DMS 273 (cell line): ENCODE data around the gene RTEL1.
"Not testable (repeated sequence)": the region's sequence is repeated elsewhere in the genome, so short reads cannot be mapped to it uniquely, and the experiment has no call there.

Source experiments
- DNase-seq: peaks from one replicate; lab custom pipeline; 2025; ENCODE audit not compliant: unreplicated experiment; lab: John Stamatoyannopoulos, UW

The RTEL1 gene

DNA sequence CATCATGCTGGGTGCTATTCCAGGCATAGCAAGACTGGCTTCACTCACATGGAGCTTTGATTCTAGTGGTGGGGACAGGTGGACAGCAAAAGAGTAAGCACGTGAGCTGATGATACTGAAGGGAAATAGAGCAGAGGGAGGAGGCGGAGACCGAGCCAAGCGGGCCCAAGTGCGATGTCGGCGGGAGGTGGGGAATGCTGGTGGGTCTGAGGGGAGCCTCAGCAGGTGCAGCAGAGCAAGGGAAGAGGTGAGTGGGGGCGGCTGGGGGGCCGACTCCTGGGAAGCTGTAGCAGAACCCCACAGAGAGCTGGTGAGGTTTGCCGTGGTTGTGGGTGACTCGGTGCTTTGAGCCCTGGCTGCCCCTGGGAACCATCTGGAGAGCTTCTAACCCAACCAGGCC lies 10.2 kb downstream of the RTEL1 start:
- no peak for DNase-seq

DNA sequence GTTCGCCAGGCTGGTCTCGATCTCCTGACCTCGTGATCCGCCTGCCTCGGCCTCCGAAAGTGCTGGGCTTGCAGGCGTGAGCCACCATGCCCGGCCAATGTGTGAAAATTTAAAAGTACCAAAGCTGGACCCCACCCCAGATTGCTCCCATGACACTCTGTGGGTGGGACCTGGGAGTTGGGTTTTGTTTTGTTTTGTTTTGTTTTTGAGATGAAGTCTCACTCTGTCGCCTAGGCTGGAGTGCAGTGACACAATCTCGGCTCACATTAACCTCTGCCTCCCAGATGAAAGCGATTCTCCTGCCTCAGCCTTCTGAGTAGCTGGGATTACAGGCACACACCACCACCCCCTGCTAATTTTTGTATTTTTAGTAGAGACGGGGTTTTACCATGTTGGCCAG lies 13.6 kb downstream of the RTEL1 start:
- DNase-seq, result not testable (repeated sequence)

DNA sequence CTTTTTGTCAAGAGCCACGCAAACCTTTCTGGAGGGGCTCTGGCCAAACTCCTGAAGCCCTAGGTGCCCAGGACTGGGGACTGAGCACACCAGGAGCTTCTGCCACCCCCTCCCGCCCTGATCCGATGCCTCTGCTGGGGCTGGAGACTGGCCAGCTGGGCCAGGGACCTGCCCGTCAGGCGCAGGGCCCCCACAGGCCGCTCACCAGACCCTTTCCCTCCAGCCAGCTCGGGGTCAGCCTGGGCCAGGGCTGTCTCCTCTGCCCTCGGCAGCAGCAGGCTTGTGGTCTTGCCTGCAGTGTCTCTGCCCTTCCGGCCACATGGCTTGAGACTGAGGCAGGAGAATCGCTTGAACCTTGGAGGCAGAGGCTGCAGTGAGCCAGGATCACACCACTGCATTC lies 14.6 kb downstream of the RTEL1 start:
- no peak for DNase-seq

DNA sequence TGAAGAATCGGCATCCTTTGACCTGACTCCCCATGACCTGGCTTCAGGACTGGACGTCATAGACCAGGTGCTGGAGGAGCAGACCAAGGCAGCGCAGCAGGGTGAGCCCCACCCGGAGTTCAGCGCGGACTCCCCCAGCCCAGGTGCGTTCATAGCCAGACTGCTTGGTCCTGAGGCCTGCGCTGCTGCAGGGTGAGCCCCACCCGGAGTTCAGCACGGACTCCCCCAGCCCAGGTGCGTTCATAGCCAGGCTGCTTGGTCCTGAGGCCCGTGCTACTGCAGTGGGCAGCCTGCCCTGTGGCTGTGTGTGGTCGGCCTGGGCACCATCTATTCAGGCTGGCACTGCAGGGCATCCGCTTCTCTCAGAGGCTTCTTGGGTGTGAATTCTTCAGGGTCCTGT lies 15.8 kb downstream of the RTEL1 start:
- DNase-seq, result no peak

DNA sequence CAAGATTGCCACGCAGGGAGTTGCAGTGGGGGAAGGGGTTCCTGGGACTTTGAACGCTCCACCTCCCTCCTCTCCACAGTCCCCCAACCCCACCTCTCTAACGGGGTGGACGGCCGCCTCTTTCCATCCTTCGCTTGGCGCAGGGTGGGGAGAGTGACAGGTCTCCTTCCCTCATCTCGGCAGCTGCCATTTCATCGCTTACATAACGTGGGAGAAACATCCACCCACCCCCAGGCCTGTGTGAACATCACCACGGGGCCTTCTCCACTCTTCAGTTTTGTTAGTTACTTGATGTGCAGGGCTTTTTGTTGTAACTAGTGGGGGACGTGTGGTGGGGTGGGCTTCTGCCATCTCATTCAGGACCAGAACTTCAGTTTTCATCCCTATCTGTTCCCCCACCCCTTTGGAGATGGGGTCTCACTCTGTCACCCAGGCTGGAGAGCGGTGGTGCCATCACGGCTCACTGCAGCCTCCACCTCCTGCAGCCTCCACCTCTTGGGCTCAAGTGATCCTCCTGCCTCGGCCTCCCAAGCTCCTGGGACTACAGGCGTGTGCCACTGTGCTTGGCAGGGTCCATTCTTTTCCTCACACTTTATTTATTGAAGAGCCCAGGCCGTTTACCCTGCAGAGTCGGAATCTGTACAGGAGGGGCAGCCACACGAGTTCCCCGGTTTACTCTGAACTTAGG lies 17.7 kb downstream of the RTEL1 start:
- DNase-seq, result no peak

DNA sequence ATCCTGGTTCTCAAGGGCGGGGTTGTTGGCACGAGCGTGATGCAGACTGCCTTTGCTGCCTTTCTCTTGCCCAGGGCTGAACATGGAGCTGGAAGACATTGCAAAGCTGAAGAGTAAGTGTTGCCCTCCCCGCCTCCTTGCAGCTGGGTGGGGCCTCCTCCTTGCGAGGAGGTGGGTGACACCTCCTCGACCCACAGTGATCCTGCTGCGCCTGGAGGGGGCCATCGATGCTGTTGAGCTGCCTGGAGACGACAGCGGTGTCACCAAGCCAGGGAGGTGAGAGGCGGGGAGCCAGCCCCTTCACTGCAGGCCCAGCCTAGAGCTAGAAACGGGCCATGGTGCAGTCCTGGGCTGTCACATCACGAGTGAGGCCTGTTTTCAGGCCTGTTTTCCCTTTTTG lies 20.0 kb downstream of the RTEL1 start:
- DNase-seq, result no peak

DNA sequence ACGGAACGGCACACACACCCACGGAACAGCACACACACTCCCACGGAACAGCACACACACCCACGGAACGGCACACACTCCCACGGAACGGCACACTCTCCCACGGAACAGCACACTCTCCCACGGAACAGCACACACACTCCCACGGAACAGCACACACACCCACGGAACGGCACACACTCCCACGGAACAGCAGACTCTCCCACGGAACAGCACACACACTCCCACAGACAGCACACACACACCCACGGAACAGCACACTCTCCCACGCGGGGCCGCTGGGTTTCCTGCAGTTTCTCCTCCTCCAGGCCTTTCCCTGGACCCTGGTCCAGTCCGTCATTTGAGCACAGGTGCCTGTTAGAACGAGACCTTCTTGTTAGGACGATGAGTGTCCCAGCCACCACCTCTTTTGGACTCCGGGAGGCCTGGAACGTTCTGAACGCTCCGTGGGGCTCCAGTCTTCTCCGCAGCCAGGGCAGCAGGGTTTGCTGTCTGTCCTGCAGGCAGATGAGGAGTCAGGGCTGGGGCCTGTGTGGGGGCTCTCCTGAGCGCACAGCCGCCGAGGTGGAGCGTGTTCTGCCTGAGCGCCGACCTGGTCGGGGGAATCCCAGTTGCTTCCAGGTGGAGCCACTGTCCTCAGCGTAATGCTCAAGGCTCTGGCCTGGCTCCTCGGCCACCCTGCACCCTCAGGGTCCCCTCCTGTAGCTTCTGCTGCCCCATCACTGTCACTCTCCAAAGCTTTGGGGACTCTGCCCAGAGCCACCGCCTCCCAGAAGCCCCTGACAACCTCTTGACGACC lies 20.8 kb downstream of the RTEL1 start:
- DNase-seq, result no peak

DNA sequence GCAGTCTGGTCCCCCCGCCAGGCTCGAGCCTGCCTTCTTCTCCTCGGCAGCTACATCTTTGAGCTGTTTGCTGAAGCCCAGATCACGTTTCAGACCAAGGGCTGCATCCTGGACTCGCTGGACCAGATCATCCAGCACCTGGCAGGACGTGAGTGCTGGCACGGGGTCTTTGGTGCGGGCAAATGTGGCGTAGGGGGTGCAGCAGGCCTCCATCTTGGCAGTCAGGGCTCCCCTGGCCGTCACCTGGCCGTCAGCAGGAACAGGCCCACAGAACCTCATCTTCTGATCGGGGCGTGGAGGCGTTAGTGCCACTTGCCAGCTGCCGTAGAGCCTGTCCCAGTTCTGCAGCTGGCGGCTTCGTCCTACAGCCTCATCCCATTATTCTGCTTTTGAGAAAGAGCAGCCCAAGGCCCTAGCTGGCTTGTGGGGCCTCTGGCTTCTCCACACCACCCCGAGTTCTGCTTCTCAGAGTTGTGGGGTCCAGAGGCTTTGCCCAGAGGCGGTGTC lies 21.7 kb downstream of the RTEL1 start:
- DNase-seq, result no peak

DNA sequence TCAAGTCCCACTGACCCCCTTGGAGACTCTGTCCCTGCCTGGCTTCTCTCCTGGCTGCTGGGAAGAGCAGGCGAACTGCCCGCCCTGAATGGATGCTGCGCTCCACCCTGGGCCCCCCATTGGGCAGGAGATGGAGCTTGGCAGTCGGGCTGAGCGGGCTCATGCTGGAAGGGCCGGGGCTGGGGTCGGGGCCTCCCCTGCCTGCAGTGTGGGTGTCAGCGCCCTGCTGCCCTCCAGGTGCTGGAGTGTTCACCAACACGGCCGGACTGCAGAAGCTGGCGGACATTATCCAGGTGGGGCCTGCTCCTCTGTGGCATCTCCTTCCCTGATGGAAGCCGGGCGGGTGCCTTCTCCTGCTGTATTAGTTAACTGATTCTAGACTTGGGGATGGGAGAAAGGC lies 22.3 kb downstream of the RTEL1 start:
- no peak for DNase-seq

DNA sequence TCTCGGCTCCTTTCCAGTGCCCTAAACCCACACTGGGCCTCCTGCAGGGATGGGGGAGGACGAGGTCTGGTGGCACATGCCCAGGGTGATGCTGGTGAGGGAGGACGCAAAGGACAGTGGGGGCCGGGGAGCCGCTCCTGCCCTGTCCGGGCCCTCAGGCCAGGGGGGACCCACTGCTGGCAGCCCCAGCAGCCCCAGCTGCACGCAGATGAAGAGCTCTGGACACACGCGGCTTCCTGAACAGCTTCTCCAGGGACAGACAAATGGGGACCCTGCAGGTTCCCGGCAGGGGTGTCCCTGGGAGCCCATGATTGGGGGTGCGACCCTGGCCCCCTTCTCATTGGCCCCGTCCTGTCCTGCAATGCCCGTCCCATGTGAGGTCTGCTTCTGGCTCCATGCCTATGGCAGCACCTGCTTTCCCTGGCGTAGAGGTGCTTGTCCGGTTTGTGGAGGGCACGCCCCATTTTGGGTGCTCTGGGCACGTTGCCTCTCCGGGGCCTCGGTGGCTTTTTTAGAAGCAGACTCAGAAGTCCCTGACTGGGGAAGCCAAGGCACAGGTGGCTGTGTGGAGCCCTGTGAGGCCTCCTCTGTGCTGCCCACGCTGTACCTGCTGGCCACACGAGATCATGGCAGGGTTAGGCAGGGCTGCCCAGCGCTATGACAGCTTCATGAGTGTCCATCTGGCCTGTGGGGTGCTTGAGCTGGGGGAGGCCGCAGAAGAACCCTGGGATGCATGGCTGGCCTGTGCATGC lies 22.9 kb downstream of the RTEL1 start:
- no peak for DNase-seq

DNA sequence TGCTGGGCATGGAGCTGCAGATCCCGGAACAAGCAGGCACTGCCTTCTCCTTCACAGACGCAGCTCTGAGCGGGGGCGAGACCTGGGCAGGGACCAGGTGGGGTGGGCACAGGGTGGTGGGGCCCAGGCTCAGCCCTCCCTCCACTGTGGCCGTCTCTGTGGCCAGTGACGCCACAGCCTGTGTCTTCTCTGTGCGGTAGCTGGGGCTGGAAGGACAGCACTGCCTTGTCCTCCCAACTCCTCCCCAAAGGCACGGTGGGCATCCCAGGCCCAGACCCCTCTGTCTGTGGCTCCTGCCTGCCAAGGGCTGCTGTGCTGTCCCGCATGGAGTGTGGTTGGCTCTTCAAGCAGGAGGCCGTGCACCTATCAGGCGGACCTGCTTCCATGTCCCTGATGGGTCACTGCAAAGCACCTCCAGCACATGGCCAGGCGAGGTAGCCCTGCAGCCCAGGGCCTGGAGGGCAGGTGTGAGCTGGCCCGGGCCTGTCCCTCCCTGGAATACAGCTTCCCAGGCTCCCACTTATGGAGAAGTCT lies 23.6 kb downstream of the RTEL1 start:
- no peak for DNase-seq

DNA sequence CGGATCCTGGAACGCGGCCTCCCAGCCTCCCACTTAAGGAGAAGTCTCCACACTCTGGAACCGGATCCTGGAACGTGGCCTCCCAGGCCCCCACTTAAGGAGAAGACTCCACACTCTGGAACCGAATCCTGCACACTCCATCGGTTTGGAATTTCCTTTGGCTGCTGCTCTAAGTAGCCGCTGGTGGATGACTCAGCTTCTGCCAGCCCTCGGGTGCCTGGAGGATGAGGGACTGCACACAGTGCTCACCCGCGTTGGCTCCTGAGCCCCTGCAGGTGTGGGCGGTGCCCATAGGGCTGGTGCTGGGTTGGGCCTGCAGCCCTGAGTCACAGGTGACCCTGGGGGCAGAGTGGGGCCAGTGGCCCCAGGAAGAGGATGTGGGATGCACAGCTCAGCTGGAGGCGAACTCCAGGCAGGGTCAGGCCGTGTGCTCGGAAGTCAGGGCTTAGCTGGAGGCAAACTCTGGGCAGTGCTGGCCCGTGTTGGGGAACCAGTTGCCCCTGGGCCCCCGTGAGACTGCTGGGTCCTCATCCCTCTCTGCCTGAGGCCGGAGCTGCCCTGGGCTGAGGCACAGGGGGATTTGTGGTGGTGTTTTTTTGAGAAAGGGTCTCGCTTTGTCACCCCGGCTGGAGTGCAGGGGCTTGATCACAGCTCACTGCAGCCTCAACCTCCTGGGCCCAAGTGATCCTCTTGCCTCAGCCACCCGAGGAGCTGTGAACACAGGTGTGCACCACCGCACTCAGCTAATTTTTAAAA lies 24.4 kb downstream of the RTEL1 start:
- no peak for DNase-seq

DNA sequence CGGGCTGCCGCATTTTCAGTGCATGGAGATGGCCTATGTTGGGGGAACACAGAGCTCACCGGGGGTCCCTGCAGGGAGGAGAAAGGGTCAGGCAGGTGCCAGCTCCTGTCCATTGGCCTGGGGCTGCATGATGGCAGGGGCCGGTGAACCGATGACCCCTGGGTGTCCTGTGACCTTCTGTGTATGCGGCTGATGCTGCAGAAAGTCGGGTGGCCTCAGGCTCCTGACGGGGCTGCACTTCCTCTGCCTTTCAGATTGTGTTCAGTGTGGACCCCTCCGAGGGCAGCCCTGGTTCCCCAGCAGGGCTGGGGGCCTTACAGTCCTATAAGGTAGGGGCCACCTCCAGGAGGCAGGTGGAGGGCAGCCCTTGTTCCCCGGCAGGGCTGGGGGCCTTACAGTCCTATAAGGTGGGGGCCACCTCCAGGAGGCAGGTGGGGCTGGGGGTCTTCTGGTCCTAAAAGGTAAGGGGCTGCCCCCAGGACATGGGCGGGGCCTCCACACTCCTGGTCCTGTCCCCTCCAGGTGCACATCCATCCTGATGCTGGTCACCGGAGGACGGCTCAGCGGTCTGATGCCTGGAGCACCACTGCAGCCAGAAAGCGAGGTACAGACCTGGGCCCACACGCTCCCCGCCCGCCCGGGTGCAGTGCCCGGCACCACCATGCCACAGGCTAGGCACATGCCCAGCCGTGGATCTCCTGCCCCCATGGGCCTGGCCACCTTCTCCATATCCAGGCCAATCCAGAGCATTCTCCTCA lies 27.3 kb downstream of the RTEL1 start:
- DNase-seq, result no peak

DNA sequence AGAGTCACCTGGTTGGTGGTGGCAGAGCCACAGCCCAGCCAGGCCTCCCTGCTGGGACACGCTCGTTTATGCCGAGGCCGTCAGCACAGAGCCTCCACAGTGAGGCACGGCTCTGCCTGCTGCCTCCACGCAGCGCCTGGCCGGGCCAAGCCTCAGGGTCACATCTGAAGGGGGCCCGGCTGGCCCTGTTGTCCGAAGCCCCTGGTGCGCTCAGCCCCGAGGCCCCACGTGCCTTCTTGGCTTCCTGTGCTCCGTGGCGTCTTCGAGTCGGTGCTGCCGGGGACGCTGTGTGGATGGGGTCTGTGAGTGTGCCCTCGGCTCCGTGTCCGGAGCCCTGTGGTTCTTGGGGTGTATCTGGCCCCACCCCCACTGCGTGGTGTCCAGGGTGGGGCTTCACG lies 28.0 kb downstream of the RTEL1 start:
- no peak for DNase-seq

DNA sequence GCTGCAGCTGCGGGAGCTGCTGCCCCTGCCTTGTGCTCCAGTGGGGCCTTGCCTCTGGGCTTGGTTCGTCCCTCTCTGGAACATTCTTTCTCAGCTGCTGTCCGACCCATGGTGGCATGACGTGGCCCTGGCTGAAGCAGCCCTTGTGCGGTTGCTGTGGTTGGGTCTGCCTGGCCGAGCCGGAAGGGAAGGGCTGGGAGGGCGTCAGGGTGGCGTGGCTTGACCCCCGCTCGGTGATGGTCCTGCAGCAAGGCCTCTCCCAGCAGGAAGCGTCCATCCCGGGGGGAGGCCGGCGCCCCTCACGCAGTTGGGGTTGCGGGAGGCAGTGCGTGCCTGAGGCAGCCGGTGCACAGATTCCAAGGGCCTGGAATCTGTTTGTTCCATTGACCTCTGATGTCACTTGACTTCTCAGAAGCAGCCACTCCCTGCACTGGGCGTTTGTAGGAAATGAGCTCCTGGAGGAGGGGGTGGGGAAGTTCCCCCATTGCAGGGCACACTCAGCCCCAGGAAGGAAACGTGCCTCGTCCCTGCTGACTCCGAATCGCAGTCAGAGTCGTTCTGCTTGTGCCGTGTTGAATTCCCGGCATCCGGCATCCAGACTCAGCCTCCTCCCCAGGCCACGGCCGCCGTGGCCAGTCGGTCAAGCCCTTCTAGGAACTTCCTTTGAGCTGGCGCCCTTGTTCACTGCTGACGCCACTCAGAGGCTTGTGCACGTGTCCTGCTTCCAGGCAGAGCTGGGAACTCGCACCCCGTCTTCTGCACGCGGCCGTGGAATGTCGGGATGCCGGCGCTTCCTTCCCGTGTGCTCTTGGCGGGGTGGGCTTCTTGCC lies 28.6 kb downstream of the RTEL1 start:
- DNase-seq, result no peak

DNA sequence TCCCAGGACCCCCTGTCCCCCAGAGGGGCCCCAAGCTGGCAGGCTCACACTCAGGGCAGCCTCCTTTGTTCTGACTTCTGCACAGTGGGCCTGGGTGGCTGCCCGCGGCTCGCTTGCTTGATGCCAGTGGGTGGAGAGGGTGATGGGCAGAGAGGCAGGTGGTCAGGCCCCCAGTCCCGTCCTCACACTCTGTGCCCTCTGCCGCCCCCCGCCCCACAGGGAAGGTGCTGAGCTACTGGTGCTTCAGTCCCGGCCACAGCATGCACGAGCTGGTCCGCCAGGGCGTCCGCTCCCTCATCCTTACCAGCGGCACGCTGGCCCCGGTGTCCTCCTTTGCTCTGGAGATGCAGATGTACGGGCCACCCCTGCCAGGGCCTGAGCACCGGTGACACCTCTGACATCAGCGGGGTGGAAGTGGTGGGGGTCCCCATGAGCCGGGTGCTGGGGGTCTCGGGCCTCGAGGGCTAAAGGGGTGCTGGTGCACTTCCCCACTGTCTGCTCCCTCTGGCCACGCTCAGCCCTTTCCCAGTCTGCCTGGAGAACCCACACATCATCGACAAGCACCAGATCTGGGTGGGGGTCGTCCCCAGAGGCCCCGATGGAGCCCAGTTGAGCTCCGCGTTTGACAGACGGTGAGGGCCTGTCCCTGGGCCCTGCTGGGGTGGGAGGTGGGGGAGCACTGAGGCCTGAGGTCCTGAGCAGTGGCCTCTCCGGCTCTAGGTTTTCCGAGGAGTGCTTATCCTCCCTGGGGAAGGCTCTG lies 29.5 kb downstream of the RTEL1 start:
- DNase-seq, result no peak

DNA sequence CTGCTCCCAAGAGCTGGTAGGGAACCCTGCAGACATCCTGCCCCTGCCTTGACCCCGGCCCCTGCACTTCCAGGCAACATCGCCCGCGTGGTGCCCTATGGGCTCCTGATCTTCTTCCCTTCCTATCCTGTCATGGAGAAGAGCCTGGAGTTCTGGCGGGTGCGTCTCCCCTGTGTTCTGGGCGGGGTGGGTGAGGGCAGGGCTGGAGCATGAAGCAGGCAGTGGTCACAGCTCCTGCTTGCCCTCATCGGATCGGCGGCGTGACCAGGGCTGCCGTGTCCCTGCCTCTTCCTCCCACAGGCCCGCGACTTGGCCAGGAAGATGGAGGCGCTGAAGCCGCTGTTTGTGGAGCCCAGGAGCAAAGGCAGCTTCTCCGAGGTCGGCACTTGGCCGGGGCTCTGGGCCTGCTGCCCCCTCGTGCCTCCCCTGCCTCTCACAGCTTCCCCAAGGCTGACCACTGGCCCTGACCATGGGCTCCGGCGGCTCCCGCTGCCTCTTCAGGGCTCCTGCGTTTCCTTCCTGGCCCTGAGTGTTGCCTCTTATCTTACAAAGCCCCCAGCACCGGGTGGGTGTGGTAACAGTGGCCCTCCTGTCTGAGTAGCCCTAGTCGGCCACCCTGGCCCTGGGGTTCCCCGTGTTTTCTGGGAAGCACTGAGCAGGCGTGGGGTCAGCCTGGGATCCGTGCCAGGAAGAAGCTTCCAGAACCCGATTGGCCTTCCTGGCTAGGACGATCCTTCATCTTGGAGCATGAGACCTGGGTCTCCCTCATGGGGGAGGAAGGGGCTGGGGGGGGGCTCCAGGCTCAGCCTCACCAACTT lies 30.3 kb downstream of the RTEL1 start:
- no peak for DNase-seq
